GM12874 (cell line): ENCODE results near the gene PBXIP1.

Source experiments
- TF ChIP-seq, protein P1 (sequence below): IDR thresholded peaks from 2 replicates; pipeline ENCODE4 v1.5.1; 2011; ENCODE audit warnings: low read depth, mild to moderate bottlenecking, control low read depth, low read length, moderate library complexity; ENCODE audit not compliant: insufficient read depth

PBXIP1 gene

DNA sequence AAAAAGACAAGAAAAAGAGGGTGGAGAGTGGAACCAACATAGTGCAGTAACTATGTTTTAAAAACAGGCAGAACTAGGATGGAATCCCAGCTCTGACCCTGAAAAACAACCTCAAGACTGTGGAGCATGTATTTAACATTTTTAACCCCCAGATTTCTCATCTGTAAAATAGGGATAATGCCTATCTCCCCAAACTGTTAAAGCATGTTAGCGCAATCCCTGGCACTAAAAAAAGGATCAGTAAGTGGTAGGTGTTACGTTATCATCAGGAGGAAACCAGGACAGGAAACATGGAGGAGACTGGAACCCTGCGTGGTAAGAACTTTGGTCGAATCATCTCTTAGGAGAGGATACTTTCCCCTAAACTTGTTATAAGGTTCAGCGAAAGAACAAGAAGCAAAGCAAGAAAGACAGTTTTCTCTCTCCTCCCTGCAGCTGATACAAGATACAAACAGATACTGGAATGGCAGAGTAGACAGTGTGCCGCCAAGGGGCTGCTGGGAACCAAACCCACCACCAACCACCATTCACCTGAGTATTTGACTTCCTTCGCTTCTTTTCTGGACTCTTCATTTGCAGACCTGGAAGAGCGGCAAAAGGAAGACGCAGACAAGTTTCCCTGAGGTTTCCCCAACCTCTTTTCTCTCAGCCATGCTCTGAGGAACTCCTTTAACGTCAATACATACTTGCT lies 4.7 kb upstream of the PBXIP1 start:
- TF ChIP-seq, protein P1, sequence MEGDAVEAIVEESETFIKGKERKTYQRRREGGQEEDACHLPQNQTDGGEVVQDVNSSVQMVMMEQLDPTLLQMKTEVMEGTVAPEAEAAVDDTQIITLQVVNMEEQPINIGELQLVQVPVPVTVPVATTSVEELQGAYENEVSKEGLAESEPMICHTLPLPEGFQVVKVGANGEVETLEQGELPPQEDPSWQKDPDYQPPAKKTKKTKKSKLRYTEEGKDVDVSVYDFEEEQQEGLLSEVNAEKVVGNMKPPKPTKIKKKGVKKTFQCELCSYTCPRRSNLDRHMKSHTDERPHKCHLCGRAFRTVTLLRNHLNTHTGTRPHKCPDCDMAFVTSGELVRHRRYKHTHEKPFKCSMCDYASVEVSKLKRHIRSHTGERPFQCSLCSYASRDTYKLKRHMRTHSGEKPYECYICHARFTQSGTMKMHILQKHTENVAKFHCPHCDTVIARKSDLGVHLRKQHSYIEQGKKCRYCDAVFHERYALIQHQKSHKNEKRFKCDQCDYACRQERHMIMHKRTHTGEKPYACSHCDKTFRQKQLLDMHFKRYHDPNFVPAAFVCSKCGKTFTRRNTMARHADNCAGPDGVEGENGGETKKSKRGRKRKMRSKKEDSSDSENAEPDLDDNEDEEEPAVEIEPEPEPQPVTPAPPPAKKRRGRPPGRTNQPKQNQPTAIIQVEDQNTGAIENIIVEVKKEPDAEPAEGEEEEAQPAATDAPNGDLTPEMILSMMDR: no peak

DNA sequence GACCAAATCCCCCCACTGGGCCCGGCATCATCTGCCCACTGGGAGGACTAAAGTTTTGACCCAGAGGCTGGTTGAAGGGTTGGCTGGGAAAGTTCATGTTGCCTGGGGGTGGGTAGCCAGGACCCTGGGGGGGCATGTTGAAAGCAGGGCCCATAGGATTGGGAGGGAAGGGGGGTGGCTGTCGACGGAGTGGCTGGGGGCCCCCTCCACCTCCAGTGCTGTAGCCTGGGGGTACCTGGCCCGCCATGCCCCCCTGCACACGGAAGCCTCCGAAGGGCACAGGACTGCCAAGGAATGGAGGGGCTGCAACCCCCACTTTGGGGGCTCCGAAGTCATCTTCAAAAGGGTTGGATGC lies 3.5 kb upstream of the PBXIP1 start:
- TF ChIP-seq, protein P1: no peak

DNA sequence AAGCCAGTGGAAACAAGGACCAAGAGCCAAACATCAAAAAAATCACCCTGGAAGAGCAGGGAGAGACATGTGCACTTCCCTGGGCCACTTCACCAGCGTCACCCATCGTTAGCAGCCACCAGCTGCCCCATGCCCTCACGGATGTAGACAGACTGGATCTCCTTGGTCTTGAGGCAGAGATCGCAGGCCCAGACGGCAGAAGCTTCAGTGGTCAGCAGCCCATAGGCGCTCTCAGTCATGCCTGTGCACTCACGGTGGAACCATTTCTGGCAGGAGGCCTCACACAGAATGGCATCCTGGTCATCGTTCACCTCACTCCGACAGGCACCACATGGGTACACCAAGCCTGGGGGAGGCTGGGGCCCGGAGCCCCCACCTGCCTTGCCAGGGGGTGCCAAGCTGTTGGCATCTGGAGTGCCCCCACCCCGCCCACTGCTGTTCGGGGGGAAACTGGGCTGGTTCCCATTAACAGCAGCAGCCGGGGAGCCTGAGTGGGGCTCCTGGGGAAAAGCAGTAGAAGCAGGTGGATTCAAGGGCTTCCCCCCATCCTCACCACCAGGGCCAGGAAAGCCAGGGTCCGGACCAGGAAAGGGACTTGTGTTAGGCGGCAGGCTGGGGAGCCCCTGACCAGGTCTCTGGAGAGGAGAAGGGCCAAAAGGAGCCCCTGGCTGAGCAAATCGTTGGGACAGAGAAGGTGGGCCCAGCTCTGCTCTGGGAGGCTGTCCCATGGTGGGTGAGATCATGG lies 3.0 kb upstream of the PBXIP1 start:
- TF ChIP-seq, protein P1: no peak

DNA sequence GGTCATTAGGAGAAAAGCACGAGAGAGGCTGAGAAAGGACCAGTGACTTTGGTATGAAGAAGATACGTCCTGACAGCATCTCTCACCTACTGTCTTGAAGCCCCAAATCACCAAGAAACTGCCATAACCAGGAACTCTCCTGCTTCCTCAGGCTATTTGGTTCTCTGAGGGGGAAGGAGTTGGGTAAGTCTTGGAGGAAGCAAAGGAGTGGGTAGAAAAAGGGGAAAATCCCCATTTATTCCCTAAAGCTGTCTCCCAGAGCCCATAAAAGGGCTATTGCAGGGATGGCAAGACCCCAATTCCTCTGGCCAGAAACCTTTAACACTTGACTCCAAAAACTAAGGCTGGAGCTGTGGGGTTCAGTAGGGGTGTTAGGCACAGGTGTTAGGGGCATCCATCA lies 2.1 kb upstream of the PBXIP1 start:
- TF ChIP-seq, protein P1: no peak

DNA sequence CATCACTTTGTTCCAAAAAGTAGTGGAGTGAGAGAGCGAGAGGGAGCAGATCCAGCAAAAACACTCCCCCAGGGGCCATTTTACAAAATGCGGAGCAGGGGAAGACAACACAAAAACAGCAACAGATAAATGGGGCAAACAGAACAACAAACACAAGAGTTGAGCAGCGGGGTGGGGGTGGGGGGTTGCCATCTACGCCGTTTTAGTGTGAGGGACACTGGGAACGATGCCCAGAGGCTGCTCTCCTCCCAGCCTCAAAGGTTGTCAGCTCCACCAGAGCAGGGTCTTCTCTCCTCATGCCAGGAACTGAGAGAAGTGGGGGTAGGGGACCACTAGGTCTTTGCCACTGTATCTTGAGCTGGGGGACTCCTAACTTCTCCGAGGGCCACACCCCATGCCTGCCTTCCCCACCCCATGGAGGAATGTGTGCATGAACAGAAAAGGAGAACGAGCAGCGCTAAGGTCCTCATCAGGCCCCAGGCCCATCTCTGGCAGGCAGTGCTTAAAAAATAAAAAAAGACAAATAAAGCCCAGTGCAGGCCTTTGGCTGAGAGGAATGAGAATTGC lies 1.3 kb upstream of the PBXIP1 start:
- TF ChIP-seq, protein P1: no peak

DNA sequence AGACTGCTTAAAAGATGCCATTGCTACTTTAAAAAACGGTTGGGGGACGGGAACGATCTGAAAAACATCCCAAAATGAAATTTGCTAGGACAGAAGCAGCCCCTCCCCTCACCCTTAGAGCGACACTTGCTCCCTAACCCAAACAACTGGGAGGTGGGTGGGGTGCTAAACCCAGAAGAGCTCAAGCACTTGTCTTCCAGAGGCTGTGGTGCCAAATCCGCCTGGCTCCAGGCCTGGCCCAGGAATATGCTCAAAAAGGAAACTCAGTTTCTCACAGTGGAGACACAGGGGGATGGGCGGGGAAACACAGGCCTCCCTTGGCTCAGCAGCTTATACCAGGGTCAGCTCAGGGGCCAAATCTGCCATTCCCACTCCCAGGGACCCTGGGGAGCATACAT lies 644 bp upstream of the PBXIP1 start:
- TF ChIP-seq, protein P1: no peak

DNA sequence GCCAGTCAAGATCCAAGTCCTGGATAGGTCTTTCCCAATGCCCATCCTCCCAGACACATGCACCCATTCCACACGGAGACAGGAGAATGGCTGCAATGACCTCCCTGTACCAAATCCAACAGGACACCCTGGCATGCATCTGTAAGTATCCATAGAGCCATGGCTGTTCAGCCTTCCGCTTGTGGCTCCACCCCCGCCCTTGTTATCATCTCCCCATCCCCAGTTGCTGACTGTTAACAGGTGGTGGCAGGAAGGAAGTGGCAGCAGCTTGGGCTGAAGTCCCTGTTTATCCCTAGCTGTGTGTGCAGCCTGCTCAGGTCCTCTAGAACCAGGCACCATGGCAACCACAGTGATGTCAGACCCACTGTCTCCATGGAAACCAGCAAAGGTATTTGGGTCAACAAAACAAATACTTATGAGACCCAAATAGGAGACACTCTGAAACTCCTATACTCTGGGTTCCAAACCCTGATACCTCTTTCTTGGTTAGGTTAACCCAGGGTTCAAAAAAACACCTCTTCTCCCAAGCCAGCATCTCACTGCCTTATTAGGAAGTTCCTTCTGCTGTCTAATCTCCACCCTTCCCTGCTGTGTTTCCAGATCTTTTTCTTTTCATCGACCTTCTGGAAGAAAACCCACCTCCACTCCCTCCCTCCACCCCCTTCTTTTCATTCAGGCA lies 721 bp downstream of the PBXIP1 start:
- TF ChIP-seq, protein P1: no peak
